CD1c-positive myeloid dendritic cell (primary cell): ENCODE measurements around the gene CMTM7.
A peak's percentile ranks its signal among the peaks of the same experiment; 100 is the strongest.

Experiments
- DNase-seq: peaks from one replicate; pipeline ENCODE4 v3.0.0-alpha.2; 2016; ENCODE audit errors: extremely low spot score

CMTM7 gene

GRCh38 chr3:32391643-32392535 lies at the start of gene CMTM7:
Gene CMTM7 (plus strand): TSS chr3:32391853. CDS start chr3:32391907, 54 bp downstream.
- DNase-seq, result peak; percentile 91

- DNase-seq, result no peak
Measured at GRCh38 chr3:32347343-32348125, 44.1 kb upstream of the CMTM7 start.

GRCh38 chr3:32349184-32349583 lies 42.5 kb upstream of the CMTM7 start:
- DNase-seq, result no peak

- DNase-seq, result peak; percentile 10
Measured at GRCh38 chr3:32352563-32352962, 39.1 kb upstream of the CMTM7 start.

- DNase-seq, result no peak
Measured at GRCh38 chr3:32353351-32353750, 38.3 kb upstream of the CMTM7 start.

- no peak for DNase-seq
Measured at GRCh38 chr3:32354362-32354778, 37.3 kb upstream of the CMTM7 start.

- DNase-seq, result no peak
Measured at GRCh38 chr3:32355751-32356291, 35.8 kb upstream of the CMTM7 start.

- no peak for DNase-seq
Measured at GRCh38 chr3:32359766-32360492, 31.7 kb upstream of the CMTM7 start.

GRCh38 chr3:32360493-32360827 lies 31.2 kb upstream of the CMTM7 start:
- no peak for DNase-seq

- no peak for DNase-seq
Measured at GRCh38 chr3:32366638-32367397, 24.8 kb upstream of the CMTM7 start.

GRCh38 chr3:32367442-32367841 lies 24.2 kb upstream of the CMTM7 start:
- no peak for DNase-seq

- no peak for DNase-seq
Measured at GRCh38 chr3:32371461-32372212, 20.0 kb upstream of the CMTM7 start.

GRCh38 chr3:32372213-32372490 lies 19.5 kb upstream of the CMTM7 start:
- DNase-seq, result no peak

GRCh38 chr3:32373276-32373675 lies 18.4 kb upstream of the CMTM7 start:
- DNase-seq, result no peak

GRCh38 chr3:32373844-32374243 lies 17.8 kb upstream of the CMTM7 start:
- DNase-seq, result no peak

GRCh38 chr3:32374788-32375595 lies 16.7 kb upstream of the CMTM7 start:
- DNase-seq, result peak; percentile 89

GRCh38 chr3:32375596-32375930 lies 16.1 kb upstream of the CMTM7 start:
- DNase-seq, result no peak

GRCh38 chr3:32376115-32376514 lies 15.5 kb upstream of the CMTM7 start:
- no peak for DNase-seq

GRCh38 chr3:32379831-32380500 lies 11.7 kb upstream of the CMTM7 start:
- peak; percentile 69 for DNase-seq
